SJSA1 (cell line): Measurements from ENCODE around the gene DIRAS1. TPM values are rescaled to one million over a fixed set of nuclear protein-coding genes. Genes with fewer than 3 reads are reported as not detected.

Experiments used
- DNase-seq, 2 experiments: peaks; one replicate each; pipeline ENCODE4 v3.0.0-alpha.2; 2015 to 2020; ENCODE audit warnings: low spot score in 2 of 2, low read depth in 1 of 2
- H3K27ac ChIP-seq: fragments of 250-450 bp; sonication (Bioruptor Pico); 2 replicates; pipeline ENCODE4 v1.5.1; 2020; ENCODE audit warnings: mild to moderate bottlenecking, moderate library complexity
- H3K27me3 ChIP-seq: fragments of 250-450 bp; sonication (Bioruptor Pico); replicated peaks from 2 replicates; pipeline ENCODE4 v1.5.1; 2020; ENCODE audit warnings: mild to moderate bottlenecking, moderate library complexity
- H3K36me3 ChIP-seq: fragments of 250-450 bp; sonication (Bioruptor Pico); 2 replicates; pipeline ENCODE4 v1.5.1; 2020; ENCODE audit warnings: mild to moderate bottlenecking
- H3K4me1 ChIP-seq: fragments of 250-450 bp; sonication (Bioruptor Pico); replicated peaks from 2 replicates; pipeline ENCODE4 v1.6.1; 2021; ENCODE audit warnings: mild to moderate bottlenecking
- H3K4me3 ChIP-seq: fragments of 250-450 bp; sonication (Bioruptor Pico); 2 replicates; pipeline ENCODE4 v1.5.1; 2020; ENCODE audit warnings: mild to moderate bottlenecking
- H3K9me3 ChIP-seq: fragments of 250-450 bp; sonication (Bioruptor Pico); replicated peaks from 2 replicates; pipeline ENCODE4 v1.5.1; 2020; ENCODE audit warnings: mild to moderate bottlenecking
- total RNA-seq: library from RNA; depleted of rRNA; stranded (reverse); fragments of >200 nt; shearing (Covaris generic); gene quantifications from 2 replicates; pipeline ENCODE4 v1.2.3, GENCODE V29; 2014; rRNA removed

The DIRAS1 gene, protein sequence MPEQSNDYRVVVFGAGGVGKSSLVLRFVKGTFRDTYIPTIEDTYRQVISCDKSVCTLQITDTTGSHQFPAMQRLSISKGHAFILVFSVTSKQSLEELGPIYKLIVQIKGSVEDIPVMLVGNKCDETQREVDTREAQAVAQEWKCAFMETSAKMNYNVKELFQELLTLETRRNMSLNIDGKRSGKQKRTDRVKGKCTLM
- not detected in 2 replicates for total RNA-seq

DNA sequence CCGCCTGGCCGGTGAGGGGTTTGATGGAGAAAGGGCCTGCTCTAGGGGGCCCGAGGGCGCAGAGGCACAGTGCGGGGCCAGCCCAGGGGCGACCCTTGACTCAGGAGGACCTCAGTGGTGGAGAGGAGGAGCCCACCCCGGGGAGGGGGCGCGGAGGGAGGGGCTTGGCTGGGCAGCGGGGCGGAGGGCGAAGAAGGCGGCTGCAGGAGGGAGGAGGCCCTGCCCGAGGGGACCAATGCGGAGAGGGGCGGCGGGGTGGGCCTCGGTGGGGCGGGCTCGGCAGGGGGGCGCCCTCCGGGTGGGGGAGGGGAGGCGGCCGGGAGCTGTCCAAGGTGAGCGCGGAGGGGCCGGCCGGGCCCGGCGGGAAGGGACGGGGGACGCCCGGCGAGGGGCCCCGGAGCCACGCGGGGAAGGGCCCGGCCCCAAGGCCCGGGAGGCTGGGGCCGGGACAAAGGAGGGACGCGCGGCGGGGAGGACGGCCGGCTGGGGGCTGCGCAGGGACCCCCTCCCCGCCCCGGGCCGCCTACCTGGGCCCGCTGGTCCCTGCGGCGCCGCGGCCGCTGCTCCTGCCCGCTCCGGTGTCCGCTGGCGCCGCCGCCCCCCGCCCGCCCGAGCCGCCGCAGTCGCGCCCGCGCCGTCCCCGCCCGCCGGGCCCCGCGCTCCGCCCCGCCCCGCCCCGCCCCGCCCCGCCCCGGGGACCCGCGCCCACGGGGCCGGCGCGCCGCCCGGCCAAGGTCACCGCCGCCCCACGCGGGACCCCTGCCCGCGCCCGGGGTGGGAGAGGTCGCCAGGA, at the start of gene DIRAS1:
TSS of gene DIRAS1 (minus strand) at position 596 of the 793 bp plus-strand sequence. CDS start 3,566 bp downstream, outside the sequence.
- no peak within 1 kb of the TSS for H3K27ac ChIP-seq
- no peak for DNase-seq
- peaks cover under 1% of the 10 kb centered on the region; the same call in 1 of the 2 replicates for H3K9me3 ChIP-seq
- H3K4me1 ChIP-seq = peaks cover 11% of the 10 kb centered on the region
- no peaks in the 10 kb centered on the region for H3K36me3 ChIP-seq
- H3K4me3 ChIP-seq = no peak within 1 kb of the TSS
- H3K27me3 ChIP-seq = peaks cover 31% of the 10 kb centered on the region

DNA sequence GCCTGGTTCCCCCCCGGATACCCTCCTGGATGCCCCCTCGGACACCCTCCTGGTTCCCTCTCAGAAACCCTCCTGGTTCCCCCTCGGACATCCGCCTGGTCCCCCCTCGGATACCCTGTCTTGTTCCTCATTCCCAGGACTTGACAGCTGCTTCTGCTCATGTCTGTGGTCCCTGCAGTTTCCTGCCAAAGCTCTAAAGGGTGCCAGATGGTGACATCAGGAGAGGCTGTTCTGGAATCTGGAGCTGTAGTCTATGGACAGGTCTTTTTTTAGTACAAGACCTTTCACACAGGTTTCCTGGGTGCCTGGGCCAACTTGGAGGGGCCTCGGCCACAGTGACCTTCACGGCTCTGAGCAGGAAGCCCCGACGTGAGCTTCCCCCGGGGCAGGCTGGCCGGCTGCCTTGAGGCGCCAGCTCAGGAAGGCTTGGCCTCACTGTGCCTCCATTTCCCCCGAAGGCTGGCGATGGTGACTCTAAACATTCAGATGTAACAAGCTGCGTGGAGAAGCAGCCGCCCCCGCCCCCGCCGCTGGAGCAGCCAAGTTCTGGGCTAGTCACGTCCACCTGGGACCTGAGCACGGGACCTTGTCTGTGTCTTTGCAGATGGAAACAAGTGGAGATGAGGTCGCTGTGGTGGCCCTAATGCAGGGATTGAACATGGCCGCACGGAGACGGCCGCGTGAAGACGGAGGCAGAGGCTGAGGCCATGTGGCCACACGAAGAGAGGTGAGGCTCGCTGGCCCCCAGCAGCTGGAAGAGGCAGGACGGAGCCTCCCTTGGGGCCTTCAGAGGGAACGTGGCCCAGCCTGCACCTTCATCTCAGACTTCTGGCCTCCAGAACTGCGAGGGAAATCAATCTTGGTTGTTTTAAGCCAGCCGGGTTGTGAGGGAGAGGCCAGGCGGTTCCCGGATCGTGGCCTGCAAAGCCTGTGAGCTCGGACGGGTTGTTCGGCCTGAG, 49.2 kb upstream of the DIRAS1 start:
- Histone ChIP-seq H3K4me1 (no peaks in the 10 kb centered on the region), H3K36me3 (peaks cover 55% of the 10 kb centered on the region), H3K9me3 (no peaks in the 10 kb centered on the region), H3K27me3 (no peaks in the 10 kb centered on the region), H3K27ac (no peak overlapping the region), H3K4me3 (no peak overlapping the region)
- no peak for DNase-seq

GRCh38 chr19:2769218-2769617, 48.0 kb upstream of the DIRAS1 start:
- Histone ChIP-seq H3K9me3 (no peaks in the 10 kb centered on the region), H3K27me3 (no peaks in the 10 kb centered on the region), H3K4me3 (no peak overlapping the region), H3K27ac (no peak overlapping the region), H3K4me1 (no peaks in the 10 kb centered on the region), H3K36me3 (peaks cover 62% of the 10 kb centered on the region)
- DNase-seq = no peak

DNA sequence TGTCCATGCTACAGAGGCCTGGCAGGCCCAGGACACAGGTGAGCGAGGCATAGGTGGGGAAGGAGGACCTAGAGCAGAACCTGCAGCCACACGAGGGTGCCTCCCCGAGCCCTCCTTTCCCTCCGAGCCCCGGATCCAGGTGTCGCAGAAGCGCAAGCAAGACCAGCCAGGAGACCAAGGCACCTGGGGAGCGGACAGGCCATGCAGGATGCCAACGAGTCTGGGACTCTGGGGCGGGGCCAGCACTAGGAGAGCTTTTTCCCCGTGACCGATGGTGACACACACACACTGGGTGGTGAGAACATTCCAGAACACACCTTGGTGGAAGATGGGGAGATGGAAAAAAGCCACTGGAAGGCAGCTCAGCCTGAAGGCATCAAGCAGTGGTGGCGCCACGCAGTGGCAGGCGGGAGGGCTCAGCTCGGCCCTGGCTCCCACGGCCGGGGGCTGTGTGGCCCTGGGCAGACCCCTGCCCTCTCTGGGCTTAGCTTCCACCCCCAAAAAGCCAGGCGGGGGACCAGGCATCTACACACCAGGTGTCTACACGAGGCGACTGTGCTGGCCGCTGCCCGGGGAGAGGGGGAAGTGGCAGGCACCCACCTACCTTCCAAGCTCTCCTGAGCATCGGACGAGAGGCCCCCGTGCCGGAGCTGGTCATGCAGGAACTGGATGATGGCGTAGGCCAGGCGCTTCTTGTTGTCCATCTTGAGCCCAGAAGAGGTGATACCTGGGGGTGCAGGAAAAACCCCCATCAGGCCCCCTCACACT, 47.4 kb upstream of the DIRAS1 start:
- Histone ChIP-seq H3K4me3 (no peak overlapping the region), H3K36me3 (peaks cover 66% of the 10 kb centered on the region), H3K4me1 (no peaks in the 10 kb centered on the region), H3K27me3 (no peaks in the 10 kb centered on the region), H3K9me3 (no peaks in the 10 kb centered on the region), H3K27ac (no peak overlapping the region)
- DNase-seq = no peak

DNA sequence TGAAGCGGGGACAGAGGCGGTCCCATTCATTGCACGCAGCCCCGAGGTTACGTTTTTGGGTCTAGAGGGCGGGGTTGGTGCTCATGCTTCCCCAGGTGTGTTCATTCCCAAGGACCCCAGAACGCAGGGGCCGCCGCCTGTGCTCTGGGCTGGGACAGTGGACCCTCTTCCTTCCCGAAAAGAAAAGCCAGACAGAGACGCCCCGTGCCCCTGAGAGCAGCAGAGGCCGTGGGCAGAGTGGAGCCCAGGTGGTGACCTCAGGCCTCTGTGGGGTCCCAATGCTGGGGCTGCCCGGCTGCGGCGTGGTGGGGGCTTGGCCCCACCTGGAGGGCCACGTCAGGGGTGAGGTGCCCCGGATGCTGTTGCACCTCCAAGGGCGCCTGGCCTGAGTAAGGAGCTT, 46.5 kb upstream of the DIRAS1 start:
- H3K4me3 ChIP-seq = no peak overlapping the region
- no peaks in the 10 kb centered on the region for H3K27me3 ChIP-seq
- H3K36me3 ChIP-seq = peaks cover 75% of the 10 kb centered on the region
- H3K27ac ChIP-seq = no peak overlapping the region
- no peaks in the 10 kb centered on the region for H3K9me3 ChIP-seq
- no peaks in the 10 kb centered on the region for H3K4me1 ChIP-seq
- DNase-seq = no peak

DNA sequence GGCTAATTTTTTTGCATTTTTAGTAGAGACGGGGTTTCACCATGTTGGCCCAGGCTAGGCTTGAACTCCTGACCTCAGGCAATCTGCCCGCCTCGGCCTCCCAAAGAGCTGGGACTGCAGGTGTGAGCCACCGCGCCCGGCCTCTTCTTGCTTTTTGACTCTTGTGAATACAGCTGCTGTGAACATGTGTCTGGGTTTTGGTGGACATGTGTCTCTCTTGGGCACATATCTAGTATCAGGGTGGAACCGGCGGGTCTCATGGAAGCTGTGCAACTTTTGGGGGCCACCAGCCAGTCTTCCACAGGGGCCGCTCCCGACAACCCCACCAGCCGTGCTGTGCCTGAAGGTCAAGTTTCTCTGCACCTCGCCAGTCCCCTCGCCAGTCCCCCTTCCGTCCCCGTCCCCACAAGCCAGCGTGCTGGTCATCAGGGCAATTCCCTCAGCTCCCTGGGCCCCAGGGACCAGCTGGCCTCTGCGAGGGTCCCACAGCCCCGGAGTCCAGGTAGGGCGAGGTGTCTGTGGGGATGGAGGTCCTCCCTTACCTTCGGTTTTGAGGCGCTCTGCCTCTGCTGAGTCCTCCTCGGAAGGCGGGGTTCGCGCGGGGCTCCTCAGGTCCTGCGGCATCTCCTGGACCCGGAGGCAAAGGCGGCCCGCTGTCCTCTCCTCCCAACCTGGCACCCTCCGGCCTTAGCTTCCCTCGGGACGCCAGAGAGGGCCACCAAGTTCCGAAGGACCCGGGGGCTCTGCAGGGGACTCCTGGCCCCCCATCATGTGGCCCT, 45.6 kb upstream of the DIRAS1 start:
- Histone ChIP-seq H3K4me1 (no peaks in the 10 kb centered on the region), H3K27me3 (no peaks in the 10 kb centered on the region), H3K36me3 (peaks cover 77% of the 10 kb centered on the region), H3K9me3 (no peaks in the 10 kb centered on the region), H3K27ac (no peak overlapping the region), H3K4me3 (no peak overlapping the region)
- DNase-seq = no peak

GRCh38 chr19:2765376-2765775, 44.2 kb upstream of the DIRAS1 start:
- Histone ChIP-seq H3K27me3 (no peaks in the 10 kb centered on the region), H3K36me3 (peaks cover 81% of the 10 kb centered on the region), H3K4me3 (no peak overlapping the region), H3K9me3 (no peaks in the 10 kb centered on the region), H3K4me1 (no peaks in the 10 kb centered on the region), H3K27ac (no peak overlapping the region)
- no peak for DNase-seq

DNA sequence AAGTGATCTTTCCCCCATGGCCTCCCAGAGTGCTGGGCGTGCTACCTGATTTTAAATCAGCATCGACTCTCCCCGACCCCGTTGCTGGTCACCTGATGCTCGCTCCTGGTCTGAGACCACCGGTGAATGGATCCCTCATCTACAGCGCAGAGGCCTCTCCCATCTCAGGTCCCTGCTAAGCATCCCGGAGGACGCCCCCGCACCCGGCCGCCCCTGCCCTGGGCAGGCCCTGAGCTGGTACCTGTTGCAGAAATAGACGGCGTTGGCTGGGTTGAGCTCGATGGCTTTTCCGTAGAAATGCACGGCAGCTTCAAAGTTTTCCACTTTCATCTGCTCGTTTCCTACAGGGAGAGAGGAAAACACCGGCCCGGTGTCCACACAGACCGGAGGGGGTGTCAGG, 43.8 kb upstream of the DIRAS1 start:
- no peak for DNase-seq
- no peaks in the 10 kb centered on the region for H3K27me3 ChIP-seq
- H3K4me1 ChIP-seq = no peaks in the 10 kb centered on the region
- H3K36me3 ChIP-seq = peaks cover 82% of the 10 kb centered on the region
- H3K27ac ChIP-seq = no peak overlapping the region
- H3K9me3 ChIP-seq = no peaks in the 10 kb centered on the region
- no peak overlapping the region for H3K4me3 ChIP-seq

DNA sequence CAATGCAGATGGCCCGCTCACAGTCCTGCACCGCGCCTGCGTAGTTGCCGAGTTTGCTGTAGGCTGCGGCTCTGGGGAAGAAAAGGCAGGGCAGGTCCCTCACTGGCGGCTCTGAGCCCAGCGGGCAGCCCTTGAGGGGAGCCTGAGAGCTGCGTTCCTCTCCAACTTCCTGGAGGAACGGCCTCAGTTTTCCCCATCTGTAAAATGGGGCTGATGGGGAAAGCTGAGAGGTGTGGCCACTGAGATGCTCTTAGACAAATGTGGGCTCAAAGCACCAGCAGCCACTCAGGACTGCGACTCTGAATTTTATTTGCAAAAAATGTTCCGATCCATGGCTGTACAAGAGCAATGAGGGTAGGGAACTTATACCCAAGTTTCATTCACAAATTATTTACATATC, 42.5 kb upstream of the DIRAS1 start:
- H3K27me3 ChIP-seq = no peaks in the 10 kb centered on the region
- H3K4me1 ChIP-seq = no peaks in the 10 kb centered on the region
- H3K36me3 ChIP-seq = peaks cover 84% of the 10 kb centered on the region
- no peak overlapping the region for H3K4me3 ChIP-seq
- no peaks in the 10 kb centered on the region for H3K9me3 ChIP-seq
- H3K27ac ChIP-seq = no peak overlapping the region
- no peak for DNase-seq

GRCh38 chr19:2762783-2763496, 41.8 kb upstream of the DIRAS1 start:
- peaks cover 81% of the 10 kb centered on the region for H3K36me3 ChIP-seq
- DNase-seq = no peak
- H3K27ac ChIP-seq = no peak overlapping the region
- H3K27me3 ChIP-seq = no peaks in the 10 kb centered on the region
- H3K4me1 ChIP-seq = no peaks in the 10 kb centered on the region
- no peak overlapping the region for H3K4me3 ChIP-seq
- no peaks in the 10 kb centered on the region for H3K9me3 ChIP-seq

- Histone ChIP-seq H3K4me1 (no peaks in the 10 kb centered on the region), H3K4me3 (no peak overlapping the region), H3K36me3 (peaks cover 81% of the 10 kb centered on the region), H3K9me3 (no peaks in the 10 kb centered on the region), H3K27me3 (no peaks in the 10 kb centered on the region), H3K27ac (no peak overlapping the region)
- DNase-seq = no peak
Measured at GRCh38 chr19:2761876-2762782, 41.0 kb upstream of the DIRAS1 start.
